Stimulated activated CD8-positive, alpha-beta memory T cell treated with anti-CD3 and anti-CD28 coated beads, Interleukin-4, amount 100 ng/mL, for 1 hour (primary cell): ENCODE results near the gene MYO1F.
"Not testable (repeated sequence)": the region's sequence is repeated elsewhere in the genome, so short reads cannot be mapped to it uniquely, and the experiment has no call there.

Experiments
- DNase-seq, 2 donors: peaks; one replicate each; pipeline ENCODE4 v3.0.0-alpha.2; 2020; ENCODE audit warnings: low read depth in 2 of 2, low spot score in 1 of 2

Gene MYO1F

DNA sequence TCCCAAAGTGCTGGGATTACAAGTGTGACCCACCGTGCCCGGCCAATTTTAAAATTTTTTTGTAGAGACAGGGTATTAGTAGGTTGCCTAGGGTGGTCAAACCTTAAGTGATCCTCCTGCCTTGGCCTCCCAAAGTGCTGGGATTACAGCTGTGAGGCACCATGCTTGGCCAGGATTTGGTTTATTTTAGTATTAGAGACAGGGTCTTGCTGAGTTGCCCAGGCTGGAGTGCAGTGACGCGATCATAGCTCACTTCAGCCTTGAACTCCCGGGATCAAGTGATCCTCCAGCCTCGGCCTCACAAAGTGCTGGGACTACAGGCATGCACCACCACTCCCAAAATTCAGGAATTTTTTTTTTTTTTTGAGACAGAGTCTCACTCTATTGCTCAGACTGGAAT, 57.9 kb downstream of the MYO1F start:
- DNase-seq, result no peak

DNA sequence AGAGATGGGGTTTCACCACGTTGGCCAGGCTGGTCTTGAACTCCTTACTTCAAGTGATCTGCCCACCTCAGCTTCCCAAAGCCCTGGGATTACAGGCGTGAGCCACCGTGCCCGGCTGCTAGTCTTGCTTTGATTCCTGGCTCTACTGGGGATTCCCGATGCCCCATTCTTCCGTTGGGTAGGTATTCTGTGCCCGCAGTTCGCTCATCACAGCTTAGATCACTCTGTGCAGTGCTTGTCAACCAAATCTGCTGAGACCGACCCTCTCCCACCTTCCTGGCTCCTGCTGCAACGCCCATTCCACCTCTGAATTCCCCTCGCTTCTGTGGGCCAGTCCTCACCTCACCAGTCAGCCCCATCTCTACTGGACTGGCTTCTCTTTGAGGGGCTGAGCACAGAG, 58.7 kb downstream of the MYO1F start:
- DNase-seq, result no peak

DNA sequence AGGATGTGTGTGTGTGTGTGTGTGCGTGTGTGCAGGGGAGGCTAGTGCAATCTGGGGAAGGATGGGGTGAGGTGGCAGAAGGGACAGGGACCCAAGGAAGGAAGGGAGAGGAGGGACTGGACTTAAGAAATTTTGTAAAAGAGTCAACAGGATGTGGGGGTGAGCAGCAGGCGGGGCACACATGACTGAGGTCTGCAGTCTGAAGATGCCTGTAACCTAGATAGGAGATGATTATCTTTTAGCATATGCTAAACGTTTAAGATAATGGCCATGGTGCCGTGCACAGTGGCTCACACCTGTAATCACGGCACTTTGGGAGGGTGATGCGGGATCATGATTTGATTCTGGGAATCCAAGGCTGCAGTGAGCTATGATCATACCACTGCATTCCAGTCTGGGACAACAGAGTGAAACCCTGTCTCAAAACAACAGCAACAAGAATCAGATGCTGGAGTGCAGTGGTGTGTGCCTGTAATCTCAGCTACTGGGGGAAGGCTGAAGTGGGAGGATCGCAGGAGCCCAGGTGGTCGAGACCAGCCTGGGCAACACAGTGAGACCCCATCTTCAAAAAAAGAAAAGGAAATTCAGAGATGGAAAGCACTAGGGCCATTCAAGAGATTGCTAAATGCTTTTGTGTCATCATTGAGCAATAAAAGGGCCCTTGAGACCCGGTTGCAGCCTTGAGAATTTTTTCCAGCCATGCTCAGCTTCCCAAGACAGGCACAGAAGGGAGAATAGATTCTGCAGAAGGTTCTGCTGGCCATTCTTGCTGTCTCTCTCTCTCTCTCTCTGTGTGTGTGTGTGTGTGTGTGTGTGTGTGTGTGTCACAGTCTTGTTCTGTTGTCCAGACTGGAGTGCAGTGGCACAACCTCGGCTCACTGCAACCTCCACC, 59.4 kb downstream of the MYO1F start:
- peak in 1 of 2 donors; percentile 35 for DNase-seq

DNA sequence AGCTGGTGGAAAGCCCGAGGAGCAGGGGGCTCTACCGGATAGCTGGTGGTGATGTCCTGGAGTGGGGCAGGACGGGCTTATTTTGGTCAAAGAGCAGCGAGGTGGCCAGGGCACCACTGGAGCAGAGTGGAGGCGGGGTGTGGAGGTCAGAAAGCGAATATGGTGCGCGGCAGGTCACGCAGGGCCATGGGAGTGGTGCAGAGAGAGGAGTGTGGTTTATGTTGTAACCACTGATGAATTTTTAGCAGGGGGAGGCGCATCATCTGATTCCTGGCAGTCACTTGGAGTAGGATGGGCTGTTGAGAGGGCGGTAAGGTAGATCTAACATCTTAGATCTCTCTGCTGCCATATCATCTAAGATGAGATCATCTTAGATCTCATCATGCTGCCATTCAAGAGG, 61.9 kb downstream of the MYO1F start:
- DNase-seq, result peak in 1 of 2 donors; percentile 26

DNA sequence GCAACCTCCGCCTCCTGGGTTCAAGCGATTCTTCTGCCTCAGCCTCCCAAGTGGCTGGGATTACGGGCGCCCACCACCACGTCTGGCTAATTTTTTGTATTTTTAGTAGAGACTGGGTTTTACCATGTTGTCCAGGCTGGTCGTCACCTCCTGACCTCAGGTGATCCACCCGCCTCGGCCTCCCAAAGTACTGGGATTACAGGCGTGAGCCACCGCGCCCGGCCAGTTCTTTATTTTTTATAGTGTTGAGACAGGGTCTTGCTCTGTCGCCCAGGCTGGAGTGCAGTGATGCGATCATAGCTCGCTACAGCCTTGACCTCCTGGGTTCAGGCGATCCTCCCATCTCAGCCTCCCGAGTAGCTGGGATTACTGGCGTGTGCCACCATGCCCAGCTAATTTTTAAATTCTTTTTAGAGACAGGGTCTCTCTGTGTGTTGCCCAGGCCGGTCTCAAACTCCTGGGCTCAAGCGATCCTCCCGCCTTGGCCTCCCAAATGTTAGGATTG, 62.7 kb downstream of the MYO1F start:
- not testable (repeated sequence) for DNase-seq

DNA sequence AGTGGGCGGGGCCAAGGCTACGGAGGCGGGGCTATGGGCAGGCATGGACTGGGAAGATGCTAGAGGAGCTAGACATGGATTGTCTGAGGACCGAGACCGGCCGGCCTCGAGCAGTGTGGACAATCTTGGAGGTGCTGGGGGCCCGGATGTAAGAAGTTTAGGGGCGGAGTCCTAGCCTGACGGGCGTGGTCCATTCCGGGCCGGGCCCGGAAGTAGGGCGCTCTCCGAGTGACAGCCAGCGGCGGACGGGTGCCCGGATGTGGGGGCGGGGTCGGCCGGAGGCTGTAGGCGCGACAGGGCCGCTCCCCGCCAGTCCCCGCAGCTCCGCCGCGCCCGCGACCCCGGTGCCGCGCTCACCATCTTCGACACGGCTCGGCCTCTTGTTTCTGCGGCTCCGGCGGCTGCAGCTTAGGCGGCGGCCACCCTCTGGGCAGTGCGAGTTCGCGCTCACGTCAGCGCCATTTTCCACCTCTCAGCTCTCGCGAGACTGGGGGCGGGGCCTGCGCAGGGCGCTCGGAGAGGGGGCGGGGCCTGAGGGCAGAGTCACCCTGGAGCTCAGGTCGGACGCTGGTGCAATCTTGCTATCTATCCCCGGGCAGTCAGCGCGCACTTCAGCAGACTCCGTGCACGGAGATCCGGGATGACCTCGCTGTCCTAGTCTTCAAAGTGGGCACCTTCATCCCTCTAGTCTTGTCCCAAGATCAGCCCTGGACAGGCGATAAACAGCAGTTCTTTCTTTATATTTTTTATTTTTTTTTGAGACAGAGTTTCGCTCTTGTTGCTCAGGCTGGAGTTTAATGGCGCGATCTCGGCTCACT, 63.3 kb downstream of the MYO1F start, which contains the start of gene ZNF414:
ZNF414 (minus strand) TSS at position 481 of the 818 bp plus-strand sequence; CDS start at position 360, 121 bp downstream.
- peak; percentile 96 for DNase-seq

DNA sequence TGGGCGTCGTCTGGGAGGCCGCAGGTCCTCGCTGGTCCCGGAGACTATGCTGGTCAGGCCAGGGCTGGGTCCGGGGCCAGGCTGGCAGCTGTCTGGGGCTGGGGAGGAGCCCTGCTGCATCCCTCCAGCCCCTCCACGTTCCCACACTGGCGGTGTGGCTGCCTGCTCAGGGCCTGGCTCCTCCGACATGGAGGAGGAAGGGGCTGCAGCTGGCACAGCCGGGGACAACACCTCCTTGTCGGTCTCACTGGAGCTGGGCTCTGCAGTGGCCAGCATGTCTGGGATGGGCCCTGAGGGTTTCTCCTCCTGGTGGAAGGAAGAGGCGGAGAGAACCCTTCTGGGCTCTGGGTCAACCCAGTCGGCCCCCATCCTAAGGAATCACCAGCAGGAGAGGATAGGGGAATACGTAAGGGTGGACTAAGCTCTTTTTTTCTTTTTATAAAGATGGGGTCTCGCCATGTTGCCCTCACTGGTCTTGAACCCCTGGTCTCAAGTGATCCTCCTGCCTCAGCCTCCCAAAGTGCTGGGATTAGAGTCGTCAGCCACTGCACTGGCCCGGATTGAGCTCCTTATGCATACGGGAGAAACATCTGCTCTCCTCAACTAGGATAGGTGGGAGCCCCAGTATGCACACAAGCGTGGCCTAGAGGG, 64.1 kb downstream of the MYO1F start:
- DNase-seq, result no peak

DNA sequence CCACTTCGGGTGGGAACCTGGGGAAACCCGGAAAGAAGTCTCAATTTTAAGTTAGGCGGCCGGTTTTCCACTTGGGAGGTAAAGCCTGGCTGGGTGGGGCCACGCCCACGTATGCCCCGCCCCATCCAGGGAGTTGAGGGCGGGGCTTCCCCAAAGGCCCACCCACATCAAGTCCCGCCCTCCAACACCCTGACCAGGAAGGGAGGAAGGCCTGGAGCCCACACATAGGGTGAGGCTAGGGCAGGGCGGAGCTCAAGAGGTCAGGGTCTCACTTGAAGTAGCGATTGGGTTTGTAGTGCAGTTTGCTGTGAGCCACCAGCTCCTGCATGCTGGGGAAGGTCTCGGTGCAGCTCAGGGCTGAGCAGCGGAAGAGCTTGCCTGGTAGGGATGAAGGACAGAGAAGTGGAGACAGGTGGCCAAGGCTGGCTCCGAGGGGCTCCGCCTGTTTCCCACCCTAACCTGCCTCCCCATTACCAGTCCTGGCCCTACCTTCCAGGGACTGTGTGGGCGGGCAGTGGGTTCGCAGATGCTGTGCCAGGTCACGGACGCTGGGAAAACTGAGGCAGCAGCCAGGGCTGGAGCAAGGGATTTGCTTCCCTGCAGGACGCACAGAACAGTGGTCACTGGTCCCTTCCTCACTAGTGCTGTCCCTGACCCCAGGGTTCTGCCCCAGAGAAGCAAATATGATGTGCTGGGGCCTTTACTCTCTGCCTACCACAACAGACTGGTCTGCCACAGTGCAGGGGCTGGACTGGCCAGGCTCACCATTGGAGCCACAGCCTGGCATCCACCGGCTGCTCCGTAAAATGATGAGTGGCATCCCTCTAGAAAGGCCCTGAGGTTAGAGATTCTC, 64.9 kb downstream of the MYO1F start:
- DNase-seq, result no peak

DNA sequence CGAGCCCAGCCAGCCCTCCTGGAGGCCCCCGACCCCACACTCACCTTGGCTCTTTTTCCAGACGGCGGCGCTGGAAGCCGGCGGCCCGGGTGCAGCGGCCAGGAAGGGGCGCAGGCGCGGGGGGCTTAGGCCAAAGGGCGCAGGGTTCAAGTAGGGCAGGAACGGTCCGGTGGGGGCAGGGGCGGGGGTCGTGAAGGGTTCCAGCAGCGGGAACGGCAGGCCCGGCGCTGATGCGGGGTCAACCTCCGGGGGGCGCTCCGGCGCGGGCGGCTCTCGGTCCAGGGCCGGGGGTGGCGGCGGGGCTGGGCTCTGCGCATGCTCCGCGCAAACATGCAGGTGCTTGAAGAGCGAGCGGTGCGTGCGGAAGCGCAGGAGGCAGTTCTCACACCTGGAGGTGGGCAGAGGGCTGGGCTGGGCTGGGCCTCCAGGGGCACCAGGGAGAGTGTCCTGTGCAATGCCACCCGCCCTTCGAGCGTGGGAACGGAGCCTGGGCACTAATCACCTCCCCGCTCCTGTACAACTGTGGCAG, 65.6 kb downstream of the MYO1F start:
- no peak for DNase-seq

DNA sequence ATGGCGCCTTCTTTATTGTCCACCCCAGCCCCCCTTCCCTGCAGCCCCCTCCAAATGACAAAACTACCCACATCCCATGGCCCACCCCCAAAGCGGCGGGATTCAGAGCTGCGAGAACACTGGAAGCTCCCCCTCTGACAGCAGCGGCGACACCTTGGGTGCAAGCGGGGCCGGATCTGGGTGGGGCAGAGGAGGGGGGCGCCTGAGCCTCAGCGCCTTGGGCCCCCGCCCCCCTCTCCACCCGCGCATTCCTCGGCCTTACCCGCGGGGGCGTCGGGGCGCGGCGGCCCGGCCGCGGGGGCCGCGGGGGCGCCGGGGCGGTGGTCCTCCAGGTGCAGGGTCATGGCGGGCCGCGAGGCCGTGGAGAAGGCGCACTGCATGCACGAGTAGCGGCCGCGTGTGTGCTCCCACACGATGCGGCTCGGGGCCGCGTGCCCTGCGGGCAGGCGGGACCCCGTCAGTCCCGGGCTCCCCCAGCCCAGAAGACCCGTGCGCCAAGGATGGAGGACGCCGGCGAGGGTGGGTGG, 66.6 kb downstream of the MYO1F start:
- no peak for DNase-seq

DNA sequence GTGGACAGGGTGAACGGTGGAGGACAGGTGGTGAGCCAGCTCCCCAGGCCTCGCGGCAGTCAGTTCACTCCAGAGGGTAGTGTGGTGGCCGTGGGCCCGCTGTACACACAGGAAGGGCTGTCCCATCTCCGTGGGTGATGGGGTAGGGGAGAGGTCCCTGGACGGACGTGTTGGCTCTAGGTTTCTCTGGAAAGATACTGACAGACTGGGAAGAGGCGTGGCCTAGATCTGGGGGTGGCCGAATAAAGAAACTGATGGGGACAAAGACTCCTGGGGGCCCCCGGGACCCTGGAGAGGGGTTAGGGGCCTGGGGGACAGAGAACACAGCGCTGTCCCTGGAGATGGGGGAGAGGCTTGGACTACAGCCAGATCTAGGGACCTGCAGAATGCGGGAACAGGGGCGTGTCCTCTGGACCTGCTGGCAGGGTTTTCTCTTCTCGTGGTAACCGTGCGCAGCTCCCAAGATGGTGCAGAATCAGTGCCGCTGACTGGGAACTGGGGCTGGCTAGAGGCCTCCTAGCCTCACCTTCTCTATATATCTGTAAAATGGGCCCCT, 70.8 kb downstream of the MYO1F start:
- no peak for DNase-seq

DNA sequence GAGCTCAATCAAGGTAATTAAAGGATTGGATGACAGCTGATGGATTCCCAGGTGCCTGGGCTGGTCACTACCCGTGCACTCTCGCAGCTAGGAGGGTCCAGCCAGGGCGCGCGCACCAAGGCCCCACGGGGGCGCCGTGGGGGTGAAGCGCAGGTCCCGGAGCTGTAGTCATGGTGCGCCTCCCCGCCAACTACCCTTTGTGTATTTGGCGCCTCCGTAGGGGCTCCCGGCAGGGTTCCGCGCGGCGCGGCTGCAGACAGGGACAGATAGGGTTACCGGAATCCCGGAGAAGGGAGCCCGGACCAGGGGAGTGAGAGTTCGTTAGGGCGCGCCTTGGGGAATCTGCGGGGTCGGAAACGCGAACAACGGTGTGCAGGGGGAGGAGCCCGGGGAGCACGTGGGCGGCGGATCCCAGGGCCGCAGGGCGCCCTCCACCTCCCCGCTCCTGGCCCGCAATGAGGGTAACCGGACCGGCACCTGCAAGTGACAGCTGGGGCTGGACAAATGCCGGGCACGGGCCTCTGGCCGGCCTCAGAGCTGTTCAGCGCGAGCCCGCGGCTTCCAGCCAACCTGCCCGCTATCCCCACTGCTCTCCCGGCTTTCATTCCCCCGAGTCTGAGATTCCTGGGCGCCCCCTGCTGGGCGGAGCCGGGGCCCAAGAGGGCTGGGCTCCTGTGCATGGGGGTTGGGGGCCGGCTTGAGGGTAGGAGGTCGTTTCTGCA, 71.4 kb downstream of the MYO1F start:
- DNase-seq, result peak; percentile 35 to 52

DNA sequence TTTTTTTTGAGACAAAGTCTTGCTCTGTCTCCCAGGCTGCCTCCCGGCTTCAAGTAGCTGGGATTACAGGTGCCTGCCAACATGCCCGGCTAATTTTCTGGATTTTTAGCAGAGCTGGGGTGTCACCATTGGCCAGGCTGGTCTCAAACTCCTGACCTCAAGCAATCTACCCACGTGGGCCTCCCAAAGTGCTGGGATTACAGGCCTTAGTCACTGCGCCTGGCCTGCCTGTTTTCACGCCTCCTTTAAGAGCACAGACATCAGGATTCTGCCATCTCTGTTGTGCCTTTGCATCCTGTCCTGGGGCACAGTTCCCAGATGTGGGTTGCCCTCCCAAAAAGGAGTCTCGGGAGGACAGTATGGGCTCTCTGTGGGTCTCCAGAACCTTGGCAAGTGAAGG, 72.3 kb downstream of the MYO1F start:
- no peak for DNase-seq

DNA sequence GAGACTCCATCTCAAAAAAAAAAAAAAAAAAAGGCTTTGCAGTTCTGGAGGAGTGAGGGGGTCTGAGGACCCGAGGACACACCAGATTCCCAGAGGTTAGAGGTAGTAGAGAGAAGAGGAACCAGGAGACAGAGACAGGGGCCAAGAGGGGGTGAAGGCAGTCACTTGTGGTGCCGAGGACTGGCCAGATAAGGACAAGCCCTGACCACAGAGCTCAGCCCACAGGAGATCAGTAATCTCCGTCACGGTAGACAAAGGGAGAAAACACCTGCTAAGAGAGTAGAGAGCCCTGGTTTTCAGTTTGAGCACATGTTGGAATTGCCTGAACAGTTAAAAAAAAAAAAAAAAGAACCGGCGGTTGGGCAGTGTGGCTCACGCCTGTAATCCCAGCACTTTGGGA, 73.1 kb downstream of the MYO1F start:
- no peak for DNase-seq

DNA sequence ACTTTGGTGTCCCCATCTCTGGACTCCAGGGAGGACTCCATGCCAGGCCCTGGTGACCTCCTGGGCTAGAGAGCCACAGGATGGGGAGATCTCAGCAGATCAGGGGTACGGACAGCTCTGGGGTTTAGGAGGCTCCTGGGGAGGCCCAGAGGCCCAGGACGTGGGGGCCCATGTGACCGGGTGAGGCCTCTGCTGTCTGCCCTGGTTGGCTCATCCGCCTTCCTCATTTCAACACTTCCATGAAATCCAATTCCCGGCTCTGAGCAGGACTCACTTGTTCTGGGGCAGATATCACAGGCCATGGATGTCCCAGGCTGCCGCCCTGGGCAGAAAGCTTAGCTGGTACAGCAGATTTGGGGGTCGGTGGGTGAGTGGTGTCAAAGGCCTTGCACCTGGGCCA, 73.7 kb downstream of the MYO1F start:
- DNase-seq, result no peak

DNA sequence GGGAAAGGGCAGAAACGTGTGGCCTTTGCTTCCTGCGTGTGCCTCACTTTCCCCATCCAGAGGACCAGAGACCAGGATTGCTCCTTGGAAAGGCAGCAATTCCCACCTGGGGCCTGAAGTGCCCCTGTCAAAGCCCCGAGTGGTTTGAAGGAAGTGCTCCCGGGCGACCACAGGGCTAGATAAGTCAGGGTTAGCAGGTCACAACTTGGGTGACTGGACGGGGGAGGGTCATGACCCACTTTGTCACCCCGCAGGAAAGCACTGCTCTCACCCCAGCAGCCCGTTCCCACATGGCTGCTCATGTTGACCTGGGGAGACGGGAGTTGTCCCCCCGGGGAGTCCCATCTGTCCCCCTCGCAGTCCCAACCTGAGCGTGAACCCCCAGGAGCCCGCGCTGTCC, 75.3 kb downstream of the MYO1F start:
- DNase-seq, result no peak

DNA sequence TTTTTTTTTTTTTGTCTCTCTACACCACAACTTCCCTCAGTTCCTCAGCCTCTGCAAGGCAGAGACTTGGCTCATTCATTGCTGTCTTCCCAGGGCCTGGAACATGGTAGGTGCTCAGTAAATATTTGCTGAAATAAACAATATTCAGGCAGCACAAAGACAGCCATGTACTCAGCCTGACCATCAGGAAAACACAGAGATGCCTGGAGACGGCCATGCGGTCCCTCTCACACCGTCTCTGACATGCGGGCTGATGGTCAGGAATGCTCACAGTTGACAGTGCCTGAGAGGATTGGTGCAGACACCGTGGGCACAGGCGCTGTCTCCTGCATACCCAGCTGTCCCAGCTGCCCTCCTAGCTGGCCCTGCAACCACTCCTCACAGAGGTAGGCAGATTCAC, 75.7 kb downstream of the MYO1F start:
- DNase-seq, result no peak

DNA sequence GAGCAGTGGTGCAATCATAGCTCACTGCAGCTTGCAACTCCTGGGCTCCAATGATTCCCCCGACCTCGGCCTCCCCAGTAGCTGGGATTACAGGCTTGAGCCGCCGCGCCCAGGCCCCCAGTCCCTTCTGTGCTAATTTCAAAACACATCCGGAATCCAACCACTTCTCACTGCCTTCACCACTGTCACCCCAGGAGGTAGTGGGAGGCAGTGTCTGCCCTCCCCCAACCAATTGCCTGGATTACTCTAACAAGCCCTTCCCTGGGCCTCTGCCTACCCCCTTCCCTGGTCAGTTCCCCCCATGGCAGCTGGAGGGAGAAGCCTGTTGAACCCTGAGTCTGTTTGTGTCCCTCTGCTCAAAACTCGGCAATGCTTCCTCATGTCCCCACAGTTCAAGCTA, 77.1 kb downstream of the MYO1F start:
- no peak for DNase-seq
